B cell (primary cell): ENCODE results near the gene RPS6KL1.

Experiments used
- EZH2 ChIP-seq: IDR thresholded peaks from 2 replicates; pipeline ENCODE4 v1.6.1; 2012; ENCODE audit warnings: borderline replicate concordance, low read depth, mild to moderate bottlenecking, moderate library complexity, low read length; ENCODE audit not compliant: insufficient read depth, poor library complexity, severe bottlenecking
- TF ChIP-seq, protein P1 (sequence below): fragments of 200-600 bp; IDR thresholded peaks from one replicate; pipeline ENCODE4 v1.8.0; 2022; ENCODE audit warnings: antibody characterized with exemption, mild to moderate bottlenecking

DNA sequence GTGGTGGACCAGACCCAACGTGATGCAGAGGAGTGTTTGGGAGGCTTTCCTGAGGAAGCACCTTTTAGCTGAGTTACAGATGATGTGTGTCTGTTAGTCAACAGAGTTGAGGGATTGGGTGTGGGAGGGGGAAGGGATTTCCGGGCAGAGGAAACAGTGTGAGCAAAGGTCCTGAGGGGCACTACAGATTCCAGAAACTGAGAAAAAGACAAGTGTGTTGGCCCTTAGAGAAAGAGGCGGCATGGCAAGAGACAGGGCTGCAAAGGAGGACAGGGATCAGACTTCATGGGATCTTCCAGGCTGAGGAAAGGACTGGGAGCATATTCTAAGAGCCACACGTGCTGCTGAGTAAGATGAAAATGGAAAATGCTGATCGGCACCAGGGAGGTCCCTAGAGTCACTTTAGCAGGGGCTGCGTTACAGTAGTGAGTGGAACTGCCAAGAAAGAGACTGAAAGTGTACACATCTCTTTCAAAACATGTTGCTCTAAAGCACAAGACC, 9.4 kb upstream of the RPS6KL1 start:
- TF ChIP-seq EZH2 = no peak
- TF ChIP-seq, protein P1, sequence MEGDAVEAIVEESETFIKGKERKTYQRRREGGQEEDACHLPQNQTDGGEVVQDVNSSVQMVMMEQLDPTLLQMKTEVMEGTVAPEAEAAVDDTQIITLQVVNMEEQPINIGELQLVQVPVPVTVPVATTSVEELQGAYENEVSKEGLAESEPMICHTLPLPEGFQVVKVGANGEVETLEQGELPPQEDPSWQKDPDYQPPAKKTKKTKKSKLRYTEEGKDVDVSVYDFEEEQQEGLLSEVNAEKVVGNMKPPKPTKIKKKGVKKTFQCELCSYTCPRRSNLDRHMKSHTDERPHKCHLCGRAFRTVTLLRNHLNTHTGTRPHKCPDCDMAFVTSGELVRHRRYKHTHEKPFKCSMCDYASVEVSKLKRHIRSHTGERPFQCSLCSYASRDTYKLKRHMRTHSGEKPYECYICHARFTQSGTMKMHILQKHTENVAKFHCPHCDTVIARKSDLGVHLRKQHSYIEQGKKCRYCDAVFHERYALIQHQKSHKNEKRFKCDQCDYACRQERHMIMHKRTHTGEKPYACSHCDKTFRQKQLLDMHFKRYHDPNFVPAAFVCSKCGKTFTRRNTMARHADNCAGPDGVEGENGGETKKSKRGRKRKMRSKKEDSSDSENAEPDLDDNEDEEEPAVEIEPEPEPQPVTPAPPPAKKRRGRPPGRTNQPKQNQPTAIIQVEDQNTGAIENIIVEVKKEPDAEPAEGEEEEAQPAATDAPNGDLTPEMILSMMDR = no peak
